ENCODE data around the gene CCR2.
"Not testable (repeated sequence)": the region's sequence is repeated elsewhere in the genome, so short reads cannot be mapped to it uniquely, and the experiment has no call there.

The CCR2 gene

DNA sequence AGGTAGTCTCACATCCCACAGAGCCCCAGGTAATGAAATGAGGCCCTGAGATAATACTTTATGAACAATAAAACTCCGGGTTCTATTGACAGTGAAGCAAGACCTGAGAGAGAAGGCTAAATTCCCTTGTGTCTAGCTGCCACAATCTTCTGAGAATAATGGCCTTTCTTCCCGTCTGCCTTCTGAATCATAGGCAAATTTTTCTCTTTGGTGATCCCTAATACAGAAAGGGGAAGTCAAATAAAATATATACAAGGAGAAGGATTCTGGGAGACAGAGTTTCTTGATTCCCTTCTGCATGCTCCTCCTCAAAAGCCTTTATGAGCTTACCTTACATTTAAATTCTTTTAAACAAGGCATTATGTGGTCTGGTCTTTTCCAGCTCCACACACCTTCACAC is 29.9 kb upstream of the CCR2 start:
- no peak overlapping the region for H3K27ac ChIP-seq
- TF ChIP-seq, protein P1, sequence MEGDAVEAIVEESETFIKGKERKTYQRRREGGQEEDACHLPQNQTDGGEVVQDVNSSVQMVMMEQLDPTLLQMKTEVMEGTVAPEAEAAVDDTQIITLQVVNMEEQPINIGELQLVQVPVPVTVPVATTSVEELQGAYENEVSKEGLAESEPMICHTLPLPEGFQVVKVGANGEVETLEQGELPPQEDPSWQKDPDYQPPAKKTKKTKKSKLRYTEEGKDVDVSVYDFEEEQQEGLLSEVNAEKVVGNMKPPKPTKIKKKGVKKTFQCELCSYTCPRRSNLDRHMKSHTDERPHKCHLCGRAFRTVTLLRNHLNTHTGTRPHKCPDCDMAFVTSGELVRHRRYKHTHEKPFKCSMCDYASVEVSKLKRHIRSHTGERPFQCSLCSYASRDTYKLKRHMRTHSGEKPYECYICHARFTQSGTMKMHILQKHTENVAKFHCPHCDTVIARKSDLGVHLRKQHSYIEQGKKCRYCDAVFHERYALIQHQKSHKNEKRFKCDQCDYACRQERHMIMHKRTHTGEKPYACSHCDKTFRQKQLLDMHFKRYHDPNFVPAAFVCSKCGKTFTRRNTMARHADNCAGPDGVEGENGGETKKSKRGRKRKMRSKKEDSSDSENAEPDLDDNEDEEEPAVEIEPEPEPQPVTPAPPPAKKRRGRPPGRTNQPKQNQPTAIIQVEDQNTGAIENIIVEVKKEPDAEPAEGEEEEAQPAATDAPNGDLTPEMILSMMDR (conservative IDR thresholded peaks at IDR 0.05): no peak
- TF ChIP-seq ZFX (IDR thresholded peaks at IDR 0.05): no peak

DNA sequence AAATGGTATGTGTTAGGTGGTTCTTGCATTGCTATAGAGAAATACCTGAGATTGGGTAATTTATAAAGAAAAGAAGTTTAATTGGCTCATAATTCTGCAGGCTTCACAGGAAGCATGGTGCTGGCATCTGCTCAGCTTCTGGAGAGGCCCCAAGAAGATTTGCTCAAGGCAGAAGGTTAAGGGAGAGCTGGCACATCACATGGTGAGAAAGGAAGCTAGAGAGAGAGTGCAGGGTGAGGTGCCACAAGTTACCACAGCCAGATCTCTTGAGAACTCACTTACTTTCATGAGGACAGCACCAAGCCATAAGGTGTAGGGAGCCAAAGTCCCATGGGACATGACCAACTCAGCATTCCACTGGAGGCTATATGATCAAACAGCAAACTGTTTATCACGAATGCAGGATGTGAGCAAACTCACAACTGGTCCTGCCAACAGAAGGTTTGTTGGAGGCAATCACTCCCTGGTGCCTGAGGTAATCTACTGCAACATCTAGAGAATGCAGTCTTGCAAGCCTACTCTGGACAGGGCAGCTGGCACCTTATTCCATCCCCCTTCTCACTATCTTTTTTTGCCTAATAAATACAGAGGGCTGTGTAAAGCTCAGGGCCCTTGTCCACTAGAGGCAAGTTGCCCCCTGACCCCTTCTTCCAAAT is 28.1 kb upstream of the CCR2 start:
- H3K27ac ChIP-seq: no peak overlapping the region
- no peak for TF ChIP-seq ZFX (IDR thresholded peaks at IDR 0.05)
- TF ChIP-seq, protein P1 (conservative IDR thresholded peaks at IDR 0.05): no peak

DNA sequence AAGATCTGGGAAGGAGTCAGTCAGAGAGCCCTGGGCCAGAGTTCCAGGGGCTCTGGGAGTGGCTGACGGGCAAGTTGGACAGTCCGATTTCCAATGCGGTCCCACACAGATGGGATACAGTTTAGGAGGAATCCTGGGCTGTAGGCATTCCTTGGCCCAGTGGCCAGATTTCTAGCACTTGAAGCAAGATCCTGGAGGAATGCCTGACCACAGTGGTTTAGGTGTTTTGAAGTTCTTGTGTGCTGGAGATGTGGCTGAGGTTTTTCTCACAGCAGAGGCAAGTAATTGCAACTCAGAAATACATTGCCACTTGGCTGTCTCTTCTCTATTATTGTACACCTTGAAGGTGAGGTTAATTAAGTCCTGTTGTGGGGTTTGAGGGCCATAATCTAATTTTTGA is 23.2 kb upstream of the CCR2 start:
- H3K27ac ChIP-seq: not testable (repeated sequence)

DNA sequence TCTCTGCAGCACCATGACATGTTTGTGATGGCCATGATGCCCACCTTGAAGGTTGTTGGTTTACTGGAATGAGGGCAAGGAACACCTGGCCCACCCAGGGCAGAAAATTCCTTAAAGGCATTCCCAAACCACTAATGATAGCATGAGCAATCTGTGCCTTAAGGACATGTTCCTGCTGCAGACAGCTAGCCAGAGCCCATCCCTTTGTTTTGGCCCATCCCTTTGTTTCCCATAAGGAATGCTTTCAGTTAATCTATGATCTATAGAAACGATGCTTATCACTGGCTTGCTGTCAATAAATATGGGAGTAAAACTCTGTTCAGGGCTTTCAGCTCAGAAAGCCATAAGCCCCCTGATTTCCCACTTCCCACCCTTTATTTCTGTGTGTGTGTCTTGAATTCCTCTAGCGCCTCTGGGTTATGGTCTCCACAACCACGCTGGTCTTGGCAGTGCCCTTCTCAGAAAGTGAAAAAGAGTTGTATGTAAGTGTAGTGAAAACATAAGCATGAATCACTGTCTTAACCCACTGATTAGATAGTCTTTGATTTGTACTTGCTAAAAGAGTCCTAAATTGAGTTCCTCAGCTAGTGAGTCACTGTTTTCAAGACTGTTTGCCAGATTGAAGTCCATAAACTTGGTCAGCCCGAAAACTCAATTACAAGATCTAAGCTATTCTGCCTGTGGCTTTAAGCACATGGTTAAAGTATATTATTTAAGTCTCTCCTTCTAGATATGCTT is 19.0 kb upstream of the CCR2 start:
- H3K27ac ChIP-seq: no peak overlapping the region
- TF ChIP-seq, protein P1 (conservative IDR thresholded peaks at IDR 0.05): no peak
- TF ChIP-seq ZFX (IDR thresholded peaks at IDR 0.05): no peak

DNA sequence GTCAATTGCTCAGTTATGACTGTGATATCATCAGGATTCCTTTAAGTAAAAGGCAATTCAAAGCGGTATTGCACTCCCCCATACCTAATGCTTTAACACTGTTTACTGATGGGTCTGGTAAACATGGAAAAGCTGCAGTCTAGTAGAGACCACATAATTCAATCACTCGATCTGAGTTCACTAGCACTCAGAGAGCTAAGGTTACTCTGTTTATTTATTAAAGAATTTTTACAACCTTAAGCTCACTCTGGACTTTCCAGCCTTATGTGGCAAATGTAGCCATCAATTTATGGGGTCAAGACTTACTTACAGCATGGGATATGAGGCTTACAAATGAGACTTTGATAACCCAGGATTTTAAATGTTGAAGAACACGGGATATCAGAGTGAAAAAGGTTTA is 18.4 kb upstream of the CCR2 start:
- no peak overlapping the region for H3K27ac ChIP-seq
- TF ChIP-seq, protein P1 (conservative IDR thresholded peaks at IDR 0.05): no peak
- TF ChIP-seq ZFX (IDR thresholded peaks at IDR 0.05): no peak

DNA sequence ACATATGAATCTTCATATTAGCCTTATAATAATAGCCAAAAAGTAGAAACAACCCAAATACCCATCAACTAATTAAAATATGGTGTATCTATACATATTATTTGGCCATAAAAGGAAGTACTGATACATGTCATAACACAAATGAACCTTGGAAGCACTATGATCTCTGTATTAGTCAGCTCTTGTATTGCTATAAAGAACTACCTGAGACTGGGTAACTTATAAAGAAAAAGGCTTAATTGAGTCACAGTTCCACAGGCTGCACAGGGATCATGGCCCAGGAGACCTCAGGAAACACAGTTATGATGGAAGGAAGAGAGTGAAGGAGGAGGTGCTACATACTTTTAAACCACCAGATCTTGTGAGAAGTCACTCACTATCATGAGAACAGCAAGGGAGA is 16.0 kb upstream of the CCR2 start:
- no peak for TF ChIP-seq ZFX (IDR thresholded peaks at IDR 0.05)
- TF ChIP-seq, protein P1 (conservative IDR thresholded peaks at IDR 0.05): no peak
- no peak overlapping the region for H3K27ac ChIP-seq

DNA sequence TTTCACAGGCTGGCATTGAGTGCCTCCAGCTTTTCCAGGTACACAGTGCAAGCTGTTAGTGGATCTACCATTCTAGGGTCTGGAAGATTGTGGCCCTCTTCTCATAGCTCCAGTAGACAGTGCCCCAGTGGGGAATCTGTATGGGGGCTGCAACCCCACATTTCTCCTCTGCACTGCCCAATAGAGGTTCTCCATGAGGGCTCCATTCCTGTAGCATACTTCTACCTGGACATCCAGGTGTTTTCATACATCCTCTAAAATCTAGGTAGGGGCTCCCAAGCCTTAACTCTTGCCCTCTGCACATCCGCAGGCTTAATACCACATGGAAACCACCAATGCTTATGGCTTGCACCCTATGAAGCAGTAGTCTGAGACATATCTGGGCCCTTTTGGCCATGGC is 15.1 kb upstream of the CCR2 start:
- no peak overlapping the region for H3K27ac ChIP-seq
- TF ChIP-seq, protein P1 (conservative IDR thresholded peaks at IDR 0.05): no peak
- TF ChIP-seq ZFX (IDR thresholded peaks at IDR 0.05): no peak

DNA sequence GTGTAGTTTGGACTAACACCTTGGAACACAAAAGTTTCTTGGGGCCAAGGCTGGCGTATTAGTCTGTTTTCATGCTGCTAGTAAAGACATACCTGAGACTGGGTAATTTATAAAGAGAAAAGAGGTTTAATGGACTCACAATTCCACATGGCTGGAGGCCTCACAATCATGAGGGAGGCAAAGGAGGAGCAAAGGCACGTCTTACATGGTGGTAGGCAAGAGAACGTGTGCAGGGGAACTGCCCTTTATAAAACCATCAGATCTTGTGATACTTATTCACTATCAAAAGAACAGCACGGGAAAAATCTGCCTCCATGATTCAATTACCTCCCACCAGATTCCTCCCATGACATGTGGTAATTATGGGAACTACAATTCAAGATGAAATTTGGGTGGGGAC is 9.4 kb upstream of the CCR2 start:
- TF ChIP-seq ZFX (IDR thresholded peaks at IDR 0.05): no peak
- TF ChIP-seq, protein P1 (conservative IDR thresholded peaks at IDR 0.05): no peak
- H3K27ac ChIP-seq: no peak overlapping the region
